Ovary (tissue), 3 donors: ENCODE data around the gene SYNDIG1.

Experiments used
- CTCF ChIP-seq, 3 donors: fragments of 450-650 bp in 2 of 3; fragments of 200-600 bp in 1 of 3; IDR thresholded peaks; one replicate each; pipeline versions ENCODE4 v1.5.1 to v1.8.0; 2016 to 2022; ENCODE audit warnings: antibody characterized with exemption in 3 of 3, mild to moderate bottlenecking in 1 of 3
- EP300 ChIP-seq: sonication (generic); formaldehyde crosslinking; IDR thresholded peaks from one replicate; pipeline ENCODE4 v1.6.1; 2017; ENCODE audit warnings: antibody characterized with exemption
- POLR2A ChIP-seq: fragments of 450-650 bp; IDR thresholded peaks from one replicate; pipeline ENCODE4 v1.6.1; 2017; ENCODE audit warnings: antibody characterized with exemption, mild to moderate bottlenecking, moderate library complexity
- donor health status: DM: no; HTN: no; CAD: no.

GRCh38 chr20:24574797-24575196 lies 105.4 kb downstream of the SYNDIG1 start:
- TF ChIP-seq CTCF (IDR thresholded peaks at IDR 0.05): no peak
- TF ChIP-seq EP300: no peak
- TF ChIP-seq POLR2A: no peak
